Naive thymus-derived CD8-positive, alpha-beta T cell (primary cell): Measurements from ENCODE around the gene CD226. TPM values are rescaled to one million over a fixed set of nuclear protein-coding genes. Genes with fewer than 3 reads are reported as not detected.
"Not testable (repeated sequence)": the region's sequence is repeated elsewhere in the genome, so short reads cannot be mapped to it uniquely, and the experiment has no call there.

Source experiments
- ATAC-seq, 2 donors: fragments of 150-1000 bp; cut with Tn5 transposase in 1 of 2; sonication (Bioruptor Pico), chemical (Tn5 transposase) in 1 of 2; 1 replicate in 1 of 2; 2 replicates in 1 of 2; pipeline ENCODE4 v1.10.0; 2021; ENCODE audit warnings: mild to moderate bottlenecking in 2 of 2, moderate library complexity in 2 of 2
- POLR2A ChIA-PET: fragments of 350-600 bp; sonication (Branson Sonifier 250); formaldehyde crosslinking; loops from one replicate; lab custom pipeline; 2021; ENCODE audit warnings: antibody characterized with exemption; lab: Charles Lee
- DNase-seq, 10 donors: peaks; one replicate each; pipeline versions ENCODE4 v3.0.0 to v3.0.0-alpha.2; 2020 to 2022
- H3K27ac Mint-ChIP-seq, 10 donors: one replicate each; pipeline ENCODE4 v1.8.0; 2020 to 2022; ENCODE audit warnings: mild to moderate bottlenecking in 10 of 10, mixed read lengths in 10 of 10, moderate library complexity in 4 of 10, inconsistent platforms in 1 of 10
- H3K27me3 Mint-ChIP-seq, 5 donors: one replicate each; pipeline ENCODE4 v1.8.0; 2021 to 2022; ENCODE audit warnings: mixed read lengths in 5 of 5
- H3K36me3 Mint-ChIP-seq, 3 donors: one replicate each; pipeline ENCODE4 v1.8.0; 2020 to 2022; ENCODE audit warnings: mixed read lengths in 3 of 3, mild to moderate bottlenecking in 2 of 3, inconsistent platforms in 1 of 3
- H3K4me1 Mint-ChIP-seq, 4 donors: one replicate each; pipeline ENCODE4 v1.8.0; 2021 to 2022; ENCODE audit warnings: mixed read lengths in 4 of 4
- H3K4me3 Mint-ChIP-seq, 10 donors: one replicate each; pipeline ENCODE4 v1.8.0; 2020 to 2022; ENCODE audit warnings: mild to moderate bottlenecking in 10 of 10, mixed read lengths in 10 of 10, moderate library complexity in 6 of 10, inconsistent platforms in 1 of 10
- H3K9me3 Mint-ChIP-seq, 9 donors: one replicate each; pipeline ENCODE4 v1.8.0; 2020 to 2022; ENCODE audit warnings: mixed read lengths in 9 of 9, mild to moderate bottlenecking in 3 of 9, inconsistent platforms in 1 of 9, moderate library complexity in 1 of 9
- polyA plus RNA-seq, 3 donors: library from polyadenylated mRNA; unstranded; fragments of 300-500 nt; fragmentation: Illumina TruSeq; gene quantifications; one replicate each; pipeline ENCODE4 v1.2.3, GENCODE V29; 2021
- total RNA-seq, 8 experiments: library from RNA in 2 of 8; stranded (reverse) in 2 of 8; gene quantifications; one replicate each; pipeline ENCODE4 v1.2.3 and lab custom pipeline; 2021 to 2026

Gene CD226
- total and polyA plus RNA-seq, 5 experiments from 2014 or later, result 13.0 to 26.4 (median 24.6) TPM

DNA sequence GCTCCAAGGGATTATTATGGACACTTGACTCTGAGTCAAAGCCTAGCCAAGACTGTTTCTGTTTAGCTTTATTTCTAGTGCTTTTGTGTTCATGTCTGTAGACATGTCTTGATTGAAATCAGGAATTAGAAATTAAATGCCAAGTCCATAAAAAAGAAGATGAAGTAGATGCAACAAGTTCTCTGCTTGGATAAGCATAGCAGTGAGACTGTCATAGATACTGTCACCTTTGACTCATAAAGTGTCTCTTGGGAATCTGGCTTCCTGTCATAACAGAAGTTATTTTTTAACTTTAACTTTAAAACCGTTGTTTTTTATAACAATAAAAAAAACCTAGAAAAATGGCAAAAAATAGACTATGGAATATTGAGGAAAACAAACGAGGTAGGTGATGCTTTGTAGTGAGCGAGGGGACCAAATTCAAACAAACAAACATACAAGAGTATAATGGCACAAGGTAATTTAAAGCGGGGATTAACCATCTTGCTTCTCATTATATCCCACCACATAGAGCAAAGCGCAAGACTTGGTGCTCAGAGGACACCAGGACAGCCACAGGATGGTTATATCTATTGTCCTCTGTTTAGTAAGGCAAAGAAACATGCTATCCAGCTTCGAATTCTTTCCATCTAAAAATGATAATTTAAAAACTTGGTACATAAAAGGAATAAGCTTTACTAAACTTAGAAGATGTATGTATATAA is 64.6 kb downstream of the CD226 start:
- Mint-ChIP-seq H3K4me3 (no peak overlapping the region), H3K9me3 (peaks cover 0 to 13% (median 0%) of the 10 kb centered on the region in 9 donors), H3K27ac (peak overlapping the region in 2 of 10 donors; percentile 5 to 36), H3K27me3 (no peaks in the 10 kb centered on the region), H3K36me3 (peaks cover 4 to 45% (median 29%) of the 10 kb centered on the region in 3 donors), H3K4me1 (peaks cover 24 to 57% (median 48%) of the 10 kb centered on the region in 4 donors)
- POLR2A ChIA-PET, result no interaction called here
- no peak for ATAC-seq
- DNase-seq, result no peak

DNA sequence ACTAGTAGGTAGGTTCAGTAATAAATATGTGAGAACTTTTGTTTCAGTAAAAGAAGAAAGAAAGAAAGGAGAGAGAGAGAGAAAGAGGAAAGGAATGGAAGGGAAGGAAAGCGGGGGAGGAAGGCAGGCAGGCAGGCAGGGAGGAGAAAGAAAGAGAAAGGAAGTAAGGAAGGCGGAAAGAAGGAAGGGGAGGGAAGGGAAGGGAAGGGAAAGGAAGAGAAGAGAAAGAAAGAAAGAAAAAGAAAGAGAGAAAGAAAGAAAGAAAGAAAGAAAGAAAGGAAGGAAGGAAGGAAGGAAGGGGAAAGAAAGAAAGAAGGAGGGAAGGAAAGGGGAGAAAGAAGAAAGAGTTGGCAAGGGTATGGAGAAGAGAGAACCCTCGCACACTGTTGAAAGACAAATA is 67.6 kb downstream of the CD226 start:
- Mint-ChIP-seq H3K27ac (peak overlapping the region in 1 of 10 donors; percentile 55), H3K4me3 (no peak overlapping the region), H3K4me1 (peaks cover 18 to 57% (median 38%) of the 10 kb centered on the region in 4 donors), H3K36me3 (peaks cover 4 to 50% (median 30%) of the 10 kb centered on the region in 3 donors), H3K9me3 (peaks cover 0 to 13% (median 0%) of the 10 kb centered on the region in 9 donors), H3K27me3 (no peaks in the 10 kb centered on the region)
- POLR2A ChIA-PET, result no interaction called here
- ATAC-seq (no peak), DNase-seq (no peak)

DNA sequence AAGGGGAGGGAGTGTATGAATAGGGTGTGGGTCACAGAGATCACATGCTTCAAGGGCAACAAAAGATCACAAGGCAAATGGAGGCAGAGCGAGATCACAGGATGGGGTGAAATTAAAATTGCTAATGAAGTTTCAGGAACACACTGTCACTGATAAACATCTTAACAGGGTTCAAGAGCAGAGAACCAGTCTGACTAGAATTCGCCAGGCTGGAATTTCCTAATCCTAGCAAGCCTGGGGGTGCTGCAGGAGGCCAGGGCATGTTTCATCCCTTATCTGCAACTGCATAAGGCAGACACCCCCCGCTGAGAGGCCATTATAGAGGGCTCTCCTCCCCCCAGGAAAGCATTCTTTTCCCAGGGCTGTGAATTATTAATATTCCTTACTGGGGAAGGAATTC is 68.6 kb downstream of the CD226 start:
- POLR2A ChIA-PET, H3K27me3 Mint-ChIP-seq, ATAC-seq, H3K4me3 Mint-ChIP-seq, DNase-seq: not testable (repeated sequence)
- Mint-ChIP-seq H3K9me3 (peaks cover 0 to 13% (median 0%) of the 10 kb centered on the region in 9 donors), H3K27ac (peak overlapping the region in 2 of 10 donors; percentile 21 to 56), H3K4me1 (peaks cover 20 to 54% (median 28%) of the 10 kb centered on the region in 4 donors), H3K36me3 (peaks cover 4 to 53% (median 30%) of the 10 kb centered on the region in 3 donors)

GRCh38 chr18:69878213-69878933 is 69.3 kb downstream of the CD226 start:
- DNase-seq, result no peak
- no peak for ATAC-seq
- H3K36me3 Mint-ChIP-seq, result peaks cover 4 to 54% (median 30%) of the 10 kb centered on the region in 3 donors
- POLR2A ChIA-PET, result no interaction called here
- H3K9me3 Mint-ChIP-seq, result peaks cover 0 to 13% (median 0%) of the 10 kb centered on the region in 9 donors
- no peaks in the 10 kb centered on the region for H3K27me3 Mint-ChIP-seq
- H3K27ac Mint-ChIP-seq, result peak overlapping the region in 3 of 10 donors; percentile 21 to 56 (median 21)
- H3K4me1 Mint-ChIP-seq, result peaks cover 18 to 49% (median 26%) of the 10 kb centered on the region in 4 donors
- H3K4me3 Mint-ChIP-seq, result no peak overlapping the region

DNA sequence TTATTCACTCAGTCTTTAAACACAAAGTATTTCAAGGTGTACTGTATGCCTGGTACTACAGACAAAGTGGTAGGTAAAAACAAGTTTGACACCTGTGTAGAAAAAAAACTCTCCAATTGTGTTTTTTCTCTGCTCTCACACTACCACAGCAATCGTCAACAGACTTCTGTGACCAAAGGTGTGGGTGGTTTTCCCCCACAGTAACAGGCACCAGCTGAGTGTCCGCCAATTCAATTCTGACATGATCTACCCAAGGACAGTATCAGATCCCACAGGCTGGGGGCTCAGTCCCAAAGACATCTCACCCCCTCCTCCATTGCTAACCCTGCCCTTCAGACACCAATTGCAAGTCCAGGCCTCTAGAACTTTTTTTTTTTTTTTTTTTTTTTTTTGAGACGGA is 71.2 kb downstream of the CD226 start:
- POLR2A ChIA-PET, result no interaction called here
- H3K36me3 Mint-ChIP-seq, result peaks cover 4 to 63% (median 32%) of the 10 kb centered on the region in 3 donors
- no peak overlapping the region for H3K4me3 Mint-ChIP-seq

DNA sequence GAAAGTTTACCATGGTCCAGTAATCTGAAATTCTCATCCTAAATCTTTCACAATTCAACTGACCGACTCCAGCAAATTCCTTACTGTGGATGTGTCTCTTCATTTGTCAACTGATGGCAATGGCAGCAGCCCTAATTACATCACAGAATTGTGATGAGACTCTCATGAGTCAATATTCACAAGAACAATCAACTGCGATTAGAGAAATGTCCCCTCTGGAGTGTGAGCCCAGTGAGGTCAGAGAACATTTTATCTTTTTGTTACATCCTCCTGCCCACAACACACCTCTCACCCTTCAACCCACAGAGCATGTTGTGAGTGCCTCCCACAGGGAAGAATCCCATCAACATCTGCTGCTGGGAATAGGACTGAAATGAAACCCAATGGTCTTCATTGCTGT is 73.6 kb downstream of the CD226 start:
- Mint-ChIP-seq H3K4me3 (no peak overlapping the region), H3K27me3 (no peaks in the 10 kb centered on the region), H3K9me3 (peaks cover 0 to 7% (median 0%) of the 10 kb centered on the region in 9 donors), H3K36me3 (peaks cover 4 to 66% (median 22%) of the 10 kb centered on the region in 3 donors), H3K27ac (peak overlapping the region in 2 of 10 donors; percentile 14 to 21), H3K4me1 (peaks cover 11 to 36% (median 17%) of the 10 kb centered on the region in 4 donors)
- DNase-seq (no peak), ATAC-seq (no peak)
- POLR2A ChIA-PET, result no interaction called here

More for the DNA sequence above, 71.2 kb downstream of the CD226 start:
- H3K27me3 Mint-ChIP-seq, result no peaks in the 10 kb centered on the region
- H3K4me1 Mint-ChIP-seq, result peaks cover 14 to 39% (median 24%) of the 10 kb centered on the region in 4 donors
- peak overlapping the region in 1 of 10 donors; percentile 84 for H3K27ac Mint-ChIP-seq
- DNase-seq, result no peak
- no peak for ATAC-seq
- peaks cover 0 to 13% (median 0%) of the 10 kb centered on the region in 9 donors for H3K9me3 Mint-ChIP-seq

- Mint-ChIP-seq H3K4me1 (peaks cover 6 to 28% (median 14%) of the 10 kb centered on the region in 4 donors), H3K9me3 (no peaks in the 10 kb centered on the region), H3K27me3 (no peaks in the 10 kb centered on the region), H3K4me3 (no peak overlapping the region), H3K27ac (peak overlapping the region in 3 of 10 donors; percentile 8 to 87 (median 28)), H3K36me3 (peaks cover 0 to 70% (median 17%) of the 10 kb centered on the region in 3 donors)
- DNase-seq, result no peak
- ATAC-seq, result no peak
- POLR2A ChIA-PET, result interaction anchor here (0.6 to 1.0 kb wide), 3 partner anchors 15 to 336 kb away, joined by 3 to 6 read pairs (median 3); no protein-coding TSS in a partner anchor
Measured at GRCh38 chr18:69872661-69873060, 75.0 kb downstream of the CD226 start.

DNA sequence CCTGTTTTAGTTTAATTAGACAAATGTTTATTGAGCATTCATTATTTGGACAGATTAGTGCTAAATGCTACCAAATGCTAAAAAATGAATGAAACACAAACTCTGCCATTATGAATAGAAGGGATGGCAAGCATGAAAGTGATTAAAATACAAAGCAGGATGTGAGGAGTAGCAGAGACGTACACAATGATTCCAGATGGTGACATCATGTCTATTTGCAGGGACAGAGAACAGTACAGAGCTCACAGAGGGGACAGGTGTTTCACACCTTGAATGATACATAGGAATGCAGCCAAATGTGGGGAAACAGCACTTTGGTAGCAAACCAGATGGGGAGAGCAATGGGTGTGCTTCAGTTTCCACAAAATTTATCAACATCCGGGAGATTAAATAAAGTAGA is 76.3 kb downstream of the CD226 start:
- no peak for DNase-seq
- no peak overlapping the region for H3K4me3 Mint-ChIP-seq
- ATAC-seq, result no peak
- H3K9me3 Mint-ChIP-seq, result no peaks in the 10 kb centered on the region
- H3K27ac Mint-ChIP-seq, result peak overlapping the region in 1 of 10 donors; percentile 9
- POLR2A ChIA-PET, result no interaction called here
- no peaks in the 10 kb centered on the region for H3K27me3 Mint-ChIP-seq
- H3K36me3 Mint-ChIP-seq, result peaks cover 0 to 69% (median 12%) of the 10 kb centered on the region in 3 donors
- peaks cover 5 to 19% (median 14%) of the 10 kb centered on the region in 4 donors for H3K4me1 Mint-ChIP-seq

DNA sequence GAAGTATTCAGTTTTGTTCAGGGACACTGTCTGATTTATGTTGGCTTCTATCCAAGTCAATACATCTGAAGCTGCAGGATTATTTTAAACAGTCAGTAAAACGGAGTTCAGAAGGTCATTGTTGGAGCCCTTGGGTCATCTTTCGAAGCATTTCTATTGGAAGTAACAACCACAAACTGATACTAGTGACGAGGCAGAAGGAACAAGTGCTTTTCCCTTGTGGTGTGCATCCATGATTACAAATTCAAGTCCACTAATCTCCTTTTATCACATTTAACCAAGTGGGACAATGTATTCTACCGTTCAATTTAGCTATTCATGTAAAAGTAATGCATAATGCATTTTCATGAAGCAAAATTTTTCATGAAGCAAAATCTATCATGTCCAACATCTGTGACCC is 76.9 kb downstream of the CD226 start:
- Mint-ChIP-seq H3K36me3 (peaks cover 0 to 74% (median 16%) of the 10 kb centered on the region in 3 donors), H3K27ac (no peak overlapping the region), H3K27me3 (no peaks in the 10 kb centered on the region), H3K9me3 (no peaks in the 10 kb centered on the region), H3K4me3 (no peak overlapping the region), H3K4me1 (peaks cover 2 to 18% (median 13%) of the 10 kb centered on the region in 4 donors)
- no peak for ATAC-seq
- no peak for DNase-seq
- POLR2A ChIA-PET, result no interaction called here

DNA sequence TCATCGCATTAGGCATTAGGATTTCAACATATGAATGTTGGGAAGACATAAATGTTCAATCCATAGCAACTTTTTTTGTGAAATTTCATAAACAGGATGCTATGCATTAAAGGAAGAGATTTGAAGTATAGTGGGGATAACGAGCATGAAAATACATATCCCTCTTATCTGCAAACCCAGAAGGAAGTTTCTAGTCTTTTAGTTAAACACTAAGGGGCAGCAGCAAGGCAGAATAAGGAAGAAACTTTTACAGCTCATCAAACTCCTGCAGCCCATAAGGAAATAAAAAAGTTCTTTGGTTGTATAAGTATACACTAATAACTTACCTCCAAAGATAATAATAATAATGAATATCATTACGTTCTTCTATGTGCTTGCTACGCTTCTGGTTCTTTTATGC is 81.5 kb downstream of the CD226 start:
- H3K27me3 Mint-ChIP-seq, result no peaks in the 10 kb centered on the region
- H3K27ac Mint-ChIP-seq, result no peak overlapping the region
- H3K4me3 Mint-ChIP-seq, result no peak overlapping the region
- no peaks in the 10 kb centered on the region for H3K9me3 Mint-ChIP-seq
- H3K4me1 Mint-ChIP-seq, result peaks cover 0 to 6% (median 2%) of the 10 kb centered on the region in 4 donors
- peaks cover 4 to 83% (median 30%) of the 10 kb centered on the region in 3 donors for H3K36me3 Mint-ChIP-seq
- POLR2A ChIA-PET, result no interaction called here
- DNase-seq (no peak), ATAC-seq (no peak)

DNA sequence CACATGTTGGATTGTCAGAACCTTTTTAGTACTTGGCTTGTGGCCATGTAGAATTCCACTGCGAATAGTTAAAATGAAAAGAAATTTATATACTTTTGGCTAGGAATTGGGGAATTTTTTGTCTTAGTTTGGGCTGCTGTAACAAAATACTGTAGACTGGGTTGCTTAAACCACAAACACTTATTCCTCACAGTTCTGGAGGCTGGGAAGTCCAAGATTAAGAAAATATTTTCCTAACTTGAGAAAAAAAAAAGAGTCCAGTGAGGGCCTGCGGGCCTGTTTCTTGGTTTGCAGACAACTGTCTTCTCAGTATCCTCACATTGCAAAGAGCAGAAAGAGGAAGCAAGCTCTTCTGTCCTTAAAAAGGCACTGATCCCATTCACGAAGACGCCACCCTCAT is 81.9 kb downstream of the CD226 start:
- no peaks in the 10 kb centered on the region for H3K27me3 Mint-ChIP-seq
- DNase-seq, result no peak
- H3K9me3 Mint-ChIP-seq, result no peaks in the 10 kb centered on the region
- ATAC-seq, result no peak
- H3K4me3 Mint-ChIP-seq, result no peak overlapping the region
- peaks cover 4 to 79% (median 30%) of the 10 kb centered on the region in 3 donors for H3K36me3 Mint-ChIP-seq
- POLR2A ChIA-PET, result no interaction called here
- no peak overlapping the region for H3K27ac Mint-ChIP-seq
- H3K4me1 Mint-ChIP-seq, result peaks cover 0 to 6% (median 2%) of the 10 kb centered on the region in 4 donors

- H3K27me3 Mint-ChIP-seq, POLR2A ChIA-PET, ATAC-seq, H3K9me3 Mint-ChIP-seq, H3K4me1 Mint-ChIP-seq, H3K4me3 Mint-ChIP-seq, DNase-seq: not testable (repeated sequence)
- Mint-ChIP-seq H3K36me3 (peaks cover 4 to 76% (median 32%) of the 10 kb centered on the region in 3 donors), H3K27ac (peak overlapping the region in 1 of 10 donors; percentile 42)
Measured at GRCh38 chr18:69864802-69865201, 82.9 kb downstream of the CD226 start.
